ENCODE data around the gene LHX6. TPM values are rescaled to one million over a fixed set of nuclear protein-coding genes. Genes with fewer than 3 reads are reported as not detected.
A peak's percentile ranks its signal among the peaks of the same experiment; 100 is the strongest.

Gene LHX6
- total and polyA plus RNA-seq, 2 of the 13 experiments (the other 11 are each of a cell fraction or from before 2014, with no cell fraction given): 1.1 to 1.3 TPM

GRCh38 chr9:122265149-122265915, 36.6 kb upstream of the LHX6 start (continued):
- TF ChIP-seq ZNF75D (CRISPR knock-in tag; IDR thresholded peaks at IDR 0.05; ENCODE audit: borderline replicate concordance) (no peak), PHF20 (CRISPR knock-in tag; IDR thresholded peaks at IDR 0.05) (peak; percentile 53; the same call in 1 of the 2 replicates), CREM (IDR thresholded peaks at IDR 0.05) (peak; percentile 68; the same call in 1 of the 2 replicates), CREM (CRISPR knock-in tag; IDR thresholded peaks at IDR 0.05) (no peak), RAD51 (IDR thresholded peaks at IDR 0.05; ENCODE audit: borderline replicate concordance) (peak; percentile 46; the same call in 1 of the 2 replicates), ZNF687 (CRISPR knock-in tag; IDR thresholded peaks at IDR 0.05) (no peak), MLX (CRISPR knock-in tag; IDR thresholded peaks at IDR 0.05) (0 out of 2 replicates have a peak, but pooled peaks have one; percentile 11), SOX13 (IDR thresholded peaks at IDR 0.05) (no peak), SOX13 (CRISPR knock-in tag; conservative IDR thresholded peaks at IDR 0.05 in 1 of 2, IDR thresholded peaks at IDR 0.05 in 1 of 2) (peak in 1 of 2 experiments; percentile 37; a peak in 2 of 4 replicates), ZNF460 (CRISPR knock-in tag; IDR thresholded peaks at IDR 0.05; ENCODE audit: borderline replicate concordance) (no peak), ZBTB8A (CRISPR knock-in tag; IDR thresholded peaks at IDR 0.05; ENCODE audit: borderline replicate concordance, low read depth) (no peak), NFIC (IDR thresholded peaks at IDR 0.05; ENCODE audit: low read length) (peak; percentile 35; the same call in 1 of the 2 replicates), FOXA3 (CRISPR knock-in tag; IDR thresholded peaks at IDR 0.05) (no peak), ZNF605 (CRISPR knock-in tag; IDR thresholded peaks at IDR 0.05) (no peak), JUNB (CRISPR knock-in tag; IDR thresholded peaks at IDR 0.05; ENCODE audit: borderline replicate concordance) (no peak), FOXA1 (IDR thresholded peaks at IDR 0.05) (no peak), FOXA1 (CRISPR knock-in tag; IDR thresholded peaks at IDR 0.05) (peak; percentile 29; the same call in 1 of the 2 replicates), CREB1 (IDR thresholded peaks at IDR 0.05) (no peak; the same call in 1 of the 2 replicates), CREB1 (CRISPR knock-in tag; IDR thresholded peaks at IDR 0.05) (peak; percentile 79), SNAPC5 (CRISPR knock-in tag; IDR thresholded peaks at IDR 0.05; ENCODE audit: borderline replicate concordance) (no peak), MAZ (IDR thresholded peaks at IDR 0.05; ENCODE audit: borderline replicate concordance, low read depth, low read length) (no peak), MAZ (CRISPR knock-in tag; IDR thresholded peaks at IDR 0.05; ENCODE audit: low read depth) (no peak; the same call in 1 of the 2 replicates), ZNF362 (CRISPR knock-in tag; IDR thresholded peaks at IDR 0.05; ENCODE audit: borderline replicate concordance) (no peak), ELF3 (CRISPR knock-in tag; IDR thresholded peaks at IDR 0.05) (peak; percentile 36; the same call in 1 of the 2 replicates)

Measured in HepG2 (cell line).